GM13976 (cell line): ENCODE results near the gene CREG2.
"Not testable (repeated sequence)": the region's sequence is repeated elsewhere in the genome, so short reads cannot be mapped to it uniquely, and the experiment has no call there.

Experiments used
- DNase-seq: peaks from one replicate; pipeline ENCODE4 v3.0.0; 2012; ENCODE audit warnings: low spot score
- in situ Hi-C: fragments of 300-500 bp; cut with MboI; formaldehyde crosslinking; loops from one replicate; pipeline ENCODE4 v1.12.0; 2022; ENCODE audit warnings: low sequenced_read_pairs, mixed read lengths, inconsistent platforms; ENCODE audit not compliant: unreplicated experiment
- TF ChIP-seq, protein P1 (sequence below): IDR thresholded peaks from 2 replicates; pipeline ENCODE4 v1.5.1; 2012; ENCODE audit warnings: borderline replicate concordance, mild to moderate bottlenecking; ENCODE audit not compliant: insufficient read depth; ENCODE audit errors: extremely low read depth, missing control alignments, control extremely low read depth

Gene CREG2

DNA sequence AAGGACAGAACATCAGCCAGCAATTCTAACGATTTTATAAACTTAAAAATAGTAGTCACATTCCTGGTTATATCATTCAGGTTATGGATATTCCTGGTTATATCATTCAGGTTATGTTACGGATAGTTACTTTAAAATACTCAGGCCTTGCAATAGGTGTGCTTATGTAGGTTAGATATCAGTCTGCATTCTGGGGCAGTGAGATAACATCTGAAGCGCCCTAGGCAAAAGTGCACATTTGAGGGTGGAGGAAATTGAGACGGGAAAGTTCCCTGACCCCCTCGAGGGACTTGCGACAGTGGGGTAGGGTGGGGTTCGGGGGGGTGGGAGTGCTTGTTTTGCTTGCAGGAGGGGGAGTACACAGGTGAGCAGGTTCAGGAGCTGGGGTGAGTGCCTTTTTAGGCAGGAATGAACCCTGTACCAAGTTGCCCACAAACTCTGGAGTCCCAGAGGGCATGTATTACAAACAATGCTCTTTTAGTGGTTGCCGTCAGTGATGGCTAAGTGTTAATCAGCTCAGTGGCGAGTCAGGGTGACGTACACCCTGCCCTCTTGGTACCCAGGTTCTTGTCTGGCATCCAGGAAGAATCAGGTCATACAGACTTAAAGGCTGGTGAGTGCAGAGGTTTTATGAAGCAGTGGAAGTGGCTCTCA is 31.8 kb downstream of the CREG2 start:
- DNase-seq, result no peak
- TF ChIP-seq, protein P1, sequence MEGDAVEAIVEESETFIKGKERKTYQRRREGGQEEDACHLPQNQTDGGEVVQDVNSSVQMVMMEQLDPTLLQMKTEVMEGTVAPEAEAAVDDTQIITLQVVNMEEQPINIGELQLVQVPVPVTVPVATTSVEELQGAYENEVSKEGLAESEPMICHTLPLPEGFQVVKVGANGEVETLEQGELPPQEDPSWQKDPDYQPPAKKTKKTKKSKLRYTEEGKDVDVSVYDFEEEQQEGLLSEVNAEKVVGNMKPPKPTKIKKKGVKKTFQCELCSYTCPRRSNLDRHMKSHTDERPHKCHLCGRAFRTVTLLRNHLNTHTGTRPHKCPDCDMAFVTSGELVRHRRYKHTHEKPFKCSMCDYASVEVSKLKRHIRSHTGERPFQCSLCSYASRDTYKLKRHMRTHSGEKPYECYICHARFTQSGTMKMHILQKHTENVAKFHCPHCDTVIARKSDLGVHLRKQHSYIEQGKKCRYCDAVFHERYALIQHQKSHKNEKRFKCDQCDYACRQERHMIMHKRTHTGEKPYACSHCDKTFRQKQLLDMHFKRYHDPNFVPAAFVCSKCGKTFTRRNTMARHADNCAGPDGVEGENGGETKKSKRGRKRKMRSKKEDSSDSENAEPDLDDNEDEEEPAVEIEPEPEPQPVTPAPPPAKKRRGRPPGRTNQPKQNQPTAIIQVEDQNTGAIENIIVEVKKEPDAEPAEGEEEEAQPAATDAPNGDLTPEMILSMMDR, result no peak
- in situ Hi-C loops, result no loop called here

DNA sequence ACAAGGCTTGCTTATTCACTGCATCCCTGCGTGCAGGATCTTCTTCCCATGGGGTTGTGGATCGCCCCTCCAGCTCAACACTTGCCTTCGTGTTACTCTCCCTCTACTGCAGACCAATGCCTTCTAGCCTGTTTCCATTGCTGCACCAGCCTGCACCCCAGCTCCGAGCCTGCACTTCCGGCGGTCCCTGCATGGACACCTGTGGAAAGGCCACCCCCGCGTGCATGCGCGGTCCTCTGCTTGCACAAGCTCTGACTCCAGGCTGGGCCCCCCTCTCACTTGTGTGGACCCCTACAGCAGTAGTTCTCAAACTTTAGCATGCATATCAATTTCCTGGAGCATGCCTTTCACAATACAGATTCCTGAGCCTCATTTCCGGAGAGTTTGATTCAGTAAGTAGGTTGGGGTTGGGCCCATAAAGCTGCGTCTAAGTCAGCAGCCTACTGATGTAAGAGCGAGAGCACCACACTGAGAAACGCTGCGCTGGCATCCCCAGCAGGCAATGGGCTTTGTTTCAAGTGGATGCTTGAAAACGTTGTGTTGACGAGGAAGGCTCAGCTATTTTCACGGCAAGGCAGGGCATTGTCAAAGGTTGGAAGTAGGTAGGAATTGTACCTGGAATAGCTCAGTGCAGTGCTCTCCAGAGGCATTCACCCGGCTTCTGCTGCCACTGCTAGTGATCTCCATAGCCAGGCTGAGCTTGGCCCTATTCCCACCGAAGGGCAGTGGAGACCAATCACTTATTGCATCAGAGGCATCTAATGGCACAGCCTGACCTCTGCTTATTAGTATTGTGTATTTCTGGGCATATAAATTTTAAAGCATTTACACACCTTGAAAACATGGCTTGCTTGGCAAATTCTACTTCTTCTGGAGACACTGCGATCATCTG is 32.6 kb downstream of the CREG2 start:
- TF ChIP-seq, protein P1, result no peak
- no peak for DNase-seq
- in situ Hi-C loops, result no loop called here

DNA sequence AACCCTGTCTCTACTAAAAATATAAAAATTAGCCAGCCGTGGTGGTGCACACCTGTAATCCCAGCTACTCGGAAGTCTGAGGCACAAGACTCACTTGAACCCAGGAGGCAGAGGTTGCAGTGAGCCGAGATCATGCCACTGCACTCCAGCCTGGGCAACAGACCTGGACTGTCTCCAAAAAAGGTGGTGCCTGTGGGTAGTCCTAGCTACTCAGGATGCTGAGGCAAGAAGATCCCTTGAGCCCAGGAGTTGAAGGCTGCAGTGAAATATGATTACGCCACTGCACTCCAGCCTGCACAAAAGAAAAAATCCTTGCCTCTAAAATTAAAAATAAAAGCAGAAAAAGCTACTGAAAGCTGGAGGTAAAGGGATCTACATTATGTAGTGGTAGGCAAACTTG is 34.7 kb downstream of the CREG2 start:
- DNase-seq, in situ Hi-C loops: not testable (repeated sequence)

DNA sequence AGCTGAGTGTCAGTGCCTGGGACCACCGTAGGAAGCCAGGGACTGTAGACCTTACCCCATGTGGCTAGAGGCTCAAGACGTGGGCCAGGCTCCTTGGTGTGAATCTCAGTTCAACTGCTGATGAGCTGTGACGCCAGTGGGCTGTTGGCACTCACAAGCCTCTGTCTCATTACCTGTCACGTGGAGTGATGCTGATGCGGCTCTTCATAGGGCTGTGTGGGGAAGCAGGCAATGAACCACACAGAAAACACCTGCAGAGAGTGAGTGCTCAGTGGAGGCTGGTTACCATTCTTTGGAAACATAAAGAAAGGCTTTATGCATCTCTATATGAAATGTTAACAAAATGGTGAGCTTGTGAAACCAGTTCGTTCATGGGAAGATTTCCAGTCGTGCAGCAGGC is 36.1 kb downstream of the CREG2 start:
- in situ Hi-C loops, result no loop called here
- DNase-seq, result no peak
- TF ChIP-seq, protein P1, result no peak

DNA sequence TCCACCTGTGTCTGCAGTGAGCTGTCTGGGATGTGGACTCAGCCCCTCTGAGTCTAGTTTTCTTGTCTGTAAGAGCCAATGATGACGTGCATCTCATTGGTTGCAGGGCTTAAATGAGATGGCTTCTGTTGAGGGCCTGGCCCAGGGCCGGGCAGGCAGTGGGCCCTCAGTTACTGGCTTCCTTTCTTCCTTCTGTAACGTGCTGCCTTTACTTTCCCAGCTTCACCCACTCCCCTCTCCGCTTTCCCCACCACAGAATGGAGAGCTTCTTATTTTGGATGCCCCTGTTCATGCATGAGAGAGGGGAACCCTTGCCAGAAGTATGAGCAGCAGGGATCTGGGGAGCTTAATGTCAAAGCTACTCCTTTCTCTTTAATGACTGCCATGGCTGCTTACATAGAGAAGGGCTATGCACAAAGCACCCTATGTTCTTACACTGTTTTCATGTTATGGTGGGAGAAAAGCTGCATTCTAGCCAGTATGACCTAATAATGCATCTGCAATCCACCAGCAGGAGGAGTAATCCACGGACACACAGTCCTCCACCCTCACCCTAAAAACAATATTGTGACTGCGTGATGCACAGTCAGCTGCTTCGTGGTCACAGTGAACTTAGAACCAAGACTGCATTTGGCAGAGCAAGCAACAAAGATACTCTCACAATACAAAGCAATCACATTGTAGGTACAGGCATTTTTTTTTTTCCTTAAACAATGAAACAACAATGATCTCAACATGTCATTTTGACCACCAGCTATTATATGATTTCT is 37.2 kb downstream of the CREG2 start:
- in situ Hi-C loops, result no loop called here
- DNase-seq, result no peak
- TF ChIP-seq, protein P1, result no peak

DNA sequence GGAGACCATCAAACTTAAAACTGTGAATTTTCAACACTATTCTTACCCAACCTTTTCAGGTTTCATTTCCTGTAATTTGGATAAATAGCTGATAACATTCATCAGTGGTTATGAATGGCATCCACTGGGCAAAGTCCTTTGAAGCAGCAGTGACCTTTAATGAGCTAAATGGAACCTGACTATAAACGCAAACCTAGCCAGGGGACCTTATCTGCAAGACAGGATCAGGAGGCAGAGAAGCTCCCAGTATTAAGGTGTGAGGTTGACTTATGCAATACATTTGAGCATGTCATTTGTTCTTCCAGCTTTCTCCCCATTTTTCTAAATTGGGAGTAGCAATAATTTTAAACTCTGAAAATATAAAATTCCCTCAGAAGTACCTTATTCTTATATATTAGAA is 38.4 kb downstream of the CREG2 start:
- in situ Hi-C loops, result no loop called here
- TF ChIP-seq, protein P1, result no peak
- no peak for DNase-seq

DNA sequence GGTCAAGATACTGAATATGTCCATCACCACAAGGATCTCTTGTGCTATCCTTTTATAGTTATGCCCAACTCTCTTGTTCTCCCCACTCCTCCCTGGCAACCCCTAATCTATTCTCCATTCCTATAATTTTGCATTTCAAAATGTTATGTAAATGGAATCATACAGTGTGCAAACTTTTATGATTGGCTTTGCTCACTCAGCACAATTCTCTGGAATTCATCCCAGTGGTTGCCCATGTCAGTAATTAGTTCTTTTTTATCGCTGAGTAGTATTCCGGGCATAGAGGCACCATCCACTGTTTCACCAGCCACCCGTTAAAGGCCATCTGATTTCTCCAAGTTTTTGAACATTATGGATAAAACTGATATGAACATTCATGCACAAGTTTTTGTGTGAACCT is 40.4 kb downstream of the CREG2 start:
- in situ Hi-C loops, result no loop called here
- TF ChIP-seq, protein P1, result no peak
- DNase-seq, result no peak
